B cell (primary cell): ENCODE measurements around the gene NCKAP1. TPM values are rescaled to one million over a fixed set of nuclear protein-coding genes. Genes with fewer than 3 reads are reported as not detected.

Experiments
- ATAC-seq: fragments of 200-7000 bp; cut with Tn5 transposase; one replicate; pipeline ENCODE4 v1.10.0; 2021; ENCODE audit warnings: low read depth, mild to moderate bottlenecking, moderate number of reproducible peaks, moderate library complexity
- CTCF ChIA-PET: fragments of 350-600 bp; sonication (Branson Sonifier 250); formaldehyde crosslinking; loops from one replicate; lab custom pipeline; 2021; ENCODE audit warnings: antibody characterized with exemption, inconsistent platforms; lab: Charles Lee
- POLR2A ChIA-PET: fragments of 350-600 bp; sonication (Branson Sonifier 250); formaldehyde crosslinking; loops from one replicate; lab custom pipeline; 2021; ENCODE audit warnings: antibody characterized with exemption; lab: Charles Lee
- DNase-seq: peaks from one replicate; pipeline ENCODE4 v3.0.0; 2013
- H2AFZ ChIP-seq: 2 replicates; pipeline ENCODE4 v1.6.1; 2012; ENCODE audit warnings: mild to moderate bottlenecking, low read depth, low read length; ENCODE audit not compliant: insufficient read depth, poor library complexity, severe bottlenecking
- H3K27ac ChIP-seq, 2 donors: 1 replicate in 1 of 2; 2 replicates in 1 of 2; pipeline ENCODE4 v1.5.1; 2012 to 2013; ENCODE audit warnings: low read length in 2 of 2, mild to moderate bottlenecking in 2 of 2, moderate library complexity in 1 of 2
- H3K27me3 ChIP-seq, 4 experiments: fragments of 200-600 bp in 1 of 4; sonication (generic) in 1 of 4; replicated peaks in 1 of 4; 1 replicate in 2 of 4; 2 replicates in 2 of 4; pipeline versions ENCODE4 v1.6.1 to v1.7.0; 2013 to 2016; ENCODE audit warnings: low read length in 3 of 4, mild to moderate bottlenecking in 2 of 4, mixed read lengths in 1 of 4, moderate library complexity in 1 of 4; ENCODE audit not compliant: insufficient read depth in 4 of 4, control insufficient read depth in 3 of 4; ENCODE audit errors: control extremely low read depth in 1 of 4
- H3K36me3 ChIP-seq, 2 experiments: replicated peaks in 1 of 2; 1 replicate in 1 of 2; 2 replicates in 1 of 2; pipeline versions ENCODE4 v1.6.1 to v1.7.1; 2013; ENCODE audit warnings: low read length in 1 of 2; ENCODE audit not compliant: insufficient read depth in 2 of 2, control insufficient read depth in 1 of 2; ENCODE audit errors: control extremely low read depth in 1 of 2, extremely low read depth in 1 of 2
- H3K4me1 ChIP-seq, 2 donors: fragments of 200-600 bp in 1 of 2; sonication (generic) in 1 of 2; 1 replicate in 1 of 2; 2 replicates in 1 of 2; pipeline versions ENCODE4 v1.5.1 to v1.6.1; 2013 to 2017; ENCODE audit warnings: low read length in 2 of 2; ENCODE audit not compliant: control insufficient read depth in 2 of 2, insufficient read depth in 2 of 2
- H3K4me2 ChIP-seq: replicated peaks from 2 replicates; pipeline ENCODE3; 2012; ENCODE audit warnings: mild to moderate bottlenecking, low read depth, low read length; ENCODE audit not compliant: poor library complexity, severe bottlenecking
- H3K4me3 ChIP-seq, 5 experiments: fragments of 200-600 bp in 1 of 5; sonication (generic) in 1 of 5; 1 replicate in 3 of 5; 2 replicates in 2 of 5; pipeline versions ENCODE4 v1.5.1 to v1.7.0; 2011 to 2016; ENCODE audit warnings: low read length in 4 of 5, mild to moderate bottlenecking in 4 of 5, low read depth in 2 of 5, control low read depth in 1 of 5, moderate library complexity in 1 of 5; ENCODE audit not compliant: insufficient read depth in 1 of 5; ENCODE audit errors: control extremely low read depth in 1 of 5, extremely low read depth in 1 of 5
- H3K79me2 ChIP-seq: fragments of 200-600 bp; sonication (generic); one replicate; pipeline ENCODE4 v1.6.0; 2016; ENCODE audit warnings: low read length; ENCODE audit not compliant: control insufficient read depth, insufficient read depth
- H3K9ac ChIP-seq: fragments of 200-600 bp; sonication (generic); 2 replicates; pipeline ENCODE4 v1.6.1; 2017; ENCODE audit warnings: mild to moderate bottlenecking, low read length, moderate library complexity
- H3K9me3 ChIP-seq, 3 donors: one replicate each; pipeline versions ENCODE4 v1.6.1 to v1.7.1; 2013; ENCODE audit warnings: low read length in 2 of 3; ENCODE audit not compliant: control insufficient read depth in 2 of 3, insufficient read depth in 1 of 3; ENCODE audit errors: control extremely low read depth in 1 of 3
- H4K20me1 ChIP-seq: 2 replicates; pipeline ENCODE4 v1.6.0; 2012; ENCODE audit warnings: mild to moderate bottlenecking, low read length; ENCODE audit not compliant: insufficient read depth, control insufficient read depth, poor library complexity, severe bottlenecking
- H3K27ac Mint-ChIP-seq: one replicate; pipeline ENCODE4 v1.8.0; 2021; ENCODE audit warnings: mixed read lengths
- H3K27me3 Mint-ChIP-seq: one replicate; pipeline ENCODE4 v1.8.0; 2021; ENCODE audit warnings: mixed read lengths
- H3K4me1 Mint-ChIP-seq: one replicate; pipeline ENCODE4 v1.8.0; 2021; ENCODE audit warnings: mixed read lengths
- H3K4me3 Mint-ChIP-seq: one replicate; pipeline ENCODE4 v1.8.0; 2021; ENCODE audit warnings: mixed read lengths
- H3K9me3 Mint-ChIP-seq: one replicate; pipeline ENCODE4 v1.8.0; 2022; ENCODE audit warnings: mixed read lengths; ENCODE audit not compliant: insufficient read depth
- EZH2 ChIP-seq: IDR thresholded peaks from 2 replicates; pipeline ENCODE4 v1.6.1; 2012; ENCODE audit warnings: borderline replicate concordance, low read depth, mild to moderate bottlenecking, moderate library complexity, low read length; ENCODE audit not compliant: insufficient read depth, poor library complexity, severe bottlenecking
- WGBS: methylation state at CpG from one replicate; pipeline ENCODE4 v1.1.5; 2013; ENCODE audit warnings: missing lambda C conversion rate; ENCODE audit not compliant: insufficient coverage; 5-methylcytosine and 5-hydroxymethylcytosine counted together
- intact Hi-C: fragments of 100-400 bp; cut with micrococcal nuclease; formaldehyde crosslinking; loops from one replicate; pipeline ENCODE4 v1.10.0; 2022
- polyA plus RNA-seq: library from polyadenylated mRNA; depleted of rRNA; stranded (reverse); fragments of >200 nt; gene quantifications from 2 replicates; pipeline ENCODE4 v1.2.3, GENCODE V29; 2012
- total RNA-seq, 2 donors: library from RNA; stranded (reverse); fragments of 120-200 nt in 1 of 2; gene quantifications; 1 replicate in 1 of 2; 2 replicates in 1 of 2; pipeline versions ENCODE4 v1.2.3 to v1.2.4, GENCODE V29; 2013 to 2022
- TF ChIP-seq, protein P1 (sequence below): fragments of 200-600 bp; IDR thresholded peaks from one replicate; pipeline ENCODE4 v1.8.0; 2022; ENCODE audit warnings: antibody characterized with exemption, mild to moderate bottlenecking

NCKAP1 gene
- total and polyA plus RNA-seq, 2 donors (not counting 1 experiment from before 2014, with no cell fraction given) = 0.05 TPM; not detected in 1

DNA sequence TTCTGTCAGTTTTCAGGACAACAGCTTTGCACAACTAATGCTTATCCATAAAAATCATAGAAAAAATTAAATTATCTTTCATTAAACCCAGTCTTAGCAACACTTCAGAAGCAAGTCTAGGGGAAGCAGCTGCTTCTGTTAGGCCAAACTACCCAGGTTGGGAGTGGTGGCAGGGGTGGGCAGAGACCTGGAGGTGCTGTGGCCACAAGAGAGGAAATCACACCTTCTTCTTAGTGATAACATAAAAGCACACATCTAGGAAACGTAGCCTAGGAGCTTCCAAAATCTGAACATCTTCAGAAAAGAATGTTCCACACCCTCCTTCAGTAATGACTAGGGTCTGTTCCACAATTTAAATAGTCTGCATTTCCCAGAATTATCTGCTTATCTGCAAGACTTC, 139.5 kb downstream of the NCKAP1 start:
- no peak overlapping the region for H3K4me3 ChIP-seq
- DNase-seq (no peak), ATAC-seq (no peak)
- no peaks in the 10 kb centered on the region for H3K79me2 ChIP-seq
- H3K9ac ChIP-seq = no peak overlapping the region
- no peak overlapping the region for H3K27ac ChIP-seq
- intact Hi-C loops = no loop called here
- no peak overlapping the region for H3K4me2 ChIP-seq
- TF ChIP-seq EZH2 = no peak
- TF ChIP-seq, protein P1, sequence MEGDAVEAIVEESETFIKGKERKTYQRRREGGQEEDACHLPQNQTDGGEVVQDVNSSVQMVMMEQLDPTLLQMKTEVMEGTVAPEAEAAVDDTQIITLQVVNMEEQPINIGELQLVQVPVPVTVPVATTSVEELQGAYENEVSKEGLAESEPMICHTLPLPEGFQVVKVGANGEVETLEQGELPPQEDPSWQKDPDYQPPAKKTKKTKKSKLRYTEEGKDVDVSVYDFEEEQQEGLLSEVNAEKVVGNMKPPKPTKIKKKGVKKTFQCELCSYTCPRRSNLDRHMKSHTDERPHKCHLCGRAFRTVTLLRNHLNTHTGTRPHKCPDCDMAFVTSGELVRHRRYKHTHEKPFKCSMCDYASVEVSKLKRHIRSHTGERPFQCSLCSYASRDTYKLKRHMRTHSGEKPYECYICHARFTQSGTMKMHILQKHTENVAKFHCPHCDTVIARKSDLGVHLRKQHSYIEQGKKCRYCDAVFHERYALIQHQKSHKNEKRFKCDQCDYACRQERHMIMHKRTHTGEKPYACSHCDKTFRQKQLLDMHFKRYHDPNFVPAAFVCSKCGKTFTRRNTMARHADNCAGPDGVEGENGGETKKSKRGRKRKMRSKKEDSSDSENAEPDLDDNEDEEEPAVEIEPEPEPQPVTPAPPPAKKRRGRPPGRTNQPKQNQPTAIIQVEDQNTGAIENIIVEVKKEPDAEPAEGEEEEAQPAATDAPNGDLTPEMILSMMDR = no peak
- Mint-ChIP-seq H3K4me1 (no peaks in the 10 kb centered on the region), H3K27me3 (no peaks in the 10 kb centered on the region), H3K9me3 (no peaks in the 10 kb centered on the region), H3K4me3 (no peak overlapping the region), H3K27ac (no peak overlapping the region)
- CTCF ChIA-PET = no interaction called here
- H3K27me3 ChIP-seq = no peaks in the 10 kb centered on the region
- POLR2A ChIA-PET = no interaction called here
- H3K9me3 ChIP-seq = peaks cover 0 to 5% (median 0%) of the 10 kb centered on the region in 3 donors
- H4K20me1 ChIP-seq = no peaks in the 10 kb centered on the region
- WGBS = 63% methylated on average over 1 of the region's 1 CpG
- no peaks in the 10 kb centered on the region for H3K36me3 ChIP-seq
- H3K4me1 ChIP-seq = no peaks in the 10 kb centered on the region
- H2AFZ ChIP-seq = no peak overlapping the region

DNA sequence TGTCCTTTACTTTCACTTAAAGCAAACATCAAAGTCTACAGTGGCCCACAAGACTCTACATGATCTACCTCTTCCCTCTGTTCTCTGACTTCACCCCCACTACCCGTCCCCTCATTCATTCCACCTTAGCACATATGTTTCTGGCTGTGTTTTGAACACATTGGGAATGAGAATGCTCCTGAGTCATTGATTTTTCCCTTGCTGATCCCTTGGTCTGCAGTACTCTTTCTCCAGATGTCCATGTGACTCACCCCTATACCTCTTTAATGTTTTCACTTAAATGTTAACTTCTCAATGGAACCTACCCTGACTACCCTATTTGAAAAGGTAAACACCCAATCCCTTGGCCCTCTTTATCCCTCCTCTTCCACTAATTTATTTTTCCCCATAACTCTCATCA, 141.1 kb downstream of the NCKAP1 start:
- H2AFZ ChIP-seq = no peak overlapping the region
- no peak overlapping the region for H3K9ac ChIP-seq
- WGBS = 100% methylated on average over 1 of the region's 1 CpG
- Mint-ChIP-seq H3K27me3 (no peaks in the 10 kb centered on the region), H3K27ac (no peak overlapping the region), H3K9me3 (no peaks in the 10 kb centered on the region), H3K4me3 (no peak overlapping the region), H3K4me1 (no peaks in the 10 kb centered on the region)
- ATAC-seq = no peak
- H3K79me2 ChIP-seq = no peaks in the 10 kb centered on the region
- H3K36me3 ChIP-seq = no peaks in the 10 kb centered on the region
- intact Hi-C loops = no loop called here
- ChIA-PET POLR2A (no interaction called here), CTCF (no interaction called here)
- H3K4me2 ChIP-seq = no peak overlapping the region
- TF ChIP-seq, protein P1 = no peak
- no peak for TF ChIP-seq EZH2
- no peaks in the 10 kb centered on the region for H3K4me1 ChIP-seq
- no peak for DNase-seq
- H3K4me3 ChIP-seq = no peak overlapping the region
- H3K27ac ChIP-seq = no peak overlapping the region
- no peaks in the 10 kb centered on the region for H3K27me3 ChIP-seq
- H3K9me3 ChIP-seq = peaks cover 0 to 6% (median 0%) of the 10 kb centered on the region in 3 donors
- H4K20me1 ChIP-seq = no peaks in the 10 kb centered on the region
